ENCODE results near the gene CACNA1C.

CACNA1C gene

DNA sequence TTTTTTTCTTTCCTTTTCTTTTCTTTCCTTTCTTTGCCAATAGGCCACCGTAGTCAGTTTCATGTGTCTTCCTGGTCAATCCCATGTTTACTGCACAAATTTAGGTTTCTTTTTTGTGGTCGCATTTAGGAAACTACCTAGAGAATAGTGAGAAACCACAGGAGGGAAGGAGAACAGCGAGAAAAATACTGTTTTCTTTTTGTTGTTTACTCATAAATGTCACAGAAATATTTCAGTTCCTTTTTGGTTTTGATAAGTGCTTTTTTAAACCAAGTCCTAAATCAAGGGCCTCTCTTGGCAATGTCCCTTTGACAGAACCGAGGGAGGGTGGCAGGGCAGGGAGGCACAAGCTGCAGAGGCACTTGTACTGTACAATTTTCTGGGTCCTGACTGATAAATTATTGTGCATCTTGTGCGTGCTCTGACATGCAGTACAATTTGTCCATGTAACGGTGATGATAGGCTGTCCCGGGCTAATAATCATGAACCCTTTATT lies 326.1 kb downstream of the CACNA1C start:
- DNase-seq (ENCODE audit: low read depth): no peak
- TF ChIP-seq, protein P1, sequence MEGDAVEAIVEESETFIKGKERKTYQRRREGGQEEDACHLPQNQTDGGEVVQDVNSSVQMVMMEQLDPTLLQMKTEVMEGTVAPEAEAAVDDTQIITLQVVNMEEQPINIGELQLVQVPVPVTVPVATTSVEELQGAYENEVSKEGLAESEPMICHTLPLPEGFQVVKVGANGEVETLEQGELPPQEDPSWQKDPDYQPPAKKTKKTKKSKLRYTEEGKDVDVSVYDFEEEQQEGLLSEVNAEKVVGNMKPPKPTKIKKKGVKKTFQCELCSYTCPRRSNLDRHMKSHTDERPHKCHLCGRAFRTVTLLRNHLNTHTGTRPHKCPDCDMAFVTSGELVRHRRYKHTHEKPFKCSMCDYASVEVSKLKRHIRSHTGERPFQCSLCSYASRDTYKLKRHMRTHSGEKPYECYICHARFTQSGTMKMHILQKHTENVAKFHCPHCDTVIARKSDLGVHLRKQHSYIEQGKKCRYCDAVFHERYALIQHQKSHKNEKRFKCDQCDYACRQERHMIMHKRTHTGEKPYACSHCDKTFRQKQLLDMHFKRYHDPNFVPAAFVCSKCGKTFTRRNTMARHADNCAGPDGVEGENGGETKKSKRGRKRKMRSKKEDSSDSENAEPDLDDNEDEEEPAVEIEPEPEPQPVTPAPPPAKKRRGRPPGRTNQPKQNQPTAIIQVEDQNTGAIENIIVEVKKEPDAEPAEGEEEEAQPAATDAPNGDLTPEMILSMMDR (conservative IDR thresholded peaks at IDR 0.05; ENCODE audit: low read depth, low read length): no peak
- H3K4me3 ChIP-seq (ENCODE audit: low read depth, low read length): no peak overlapping the region

DNA sequence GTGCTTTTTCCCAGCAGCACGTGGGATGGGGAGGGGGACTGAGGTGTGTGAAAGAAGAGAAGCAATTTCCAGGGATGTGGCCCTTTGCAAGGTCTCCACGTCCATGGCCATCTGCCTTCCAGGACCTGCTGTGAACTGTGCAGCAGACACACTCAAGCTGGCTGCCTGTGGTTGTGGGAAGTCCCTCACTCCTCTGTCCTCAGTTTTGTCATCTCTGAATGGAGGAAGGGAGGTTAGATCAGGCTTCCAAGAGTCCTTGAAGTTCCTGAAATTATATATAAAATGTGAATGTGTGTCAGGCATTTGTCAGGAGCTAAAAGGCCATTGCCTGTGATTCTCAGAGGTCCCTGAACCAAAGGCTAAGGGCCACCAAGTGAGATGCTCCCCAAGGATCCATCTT lies 328.2 kb downstream of the CACNA1C start:
- H3K4me3 ChIP-seq (ENCODE audit: low read depth, low read length): no peak overlapping the region
- TF ChIP-seq, protein P1 (conservative IDR thresholded peaks at IDR 0.05; ENCODE audit: low read depth, low read length): no peak
- DNase-seq (ENCODE audit: low read depth): no peak

- H3K4me3 ChIP-seq (ENCODE audit: low read depth, low read length): no peak overlapping the region
- DNase-seq (ENCODE audit: low read depth): peak; percentile 26
Observed at GRCh38 chr12:2382370-2383155, 329.8 kb downstream of the CACNA1C start.

GRCh38 chr12:2383325-2384028 lies 330.7 kb downstream of the CACNA1C start:
- no peak for DNase-seq (ENCODE audit: low read depth)
- no peak overlapping the region for H3K4me3 ChIP-seq (ENCODE audit: low read depth, low read length)
- TF ChIP-seq, protein P1 (conservative IDR thresholded peaks at IDR 0.05; ENCODE audit: low read depth, low read length): no peak

More at GRCh38 chr12:2382370-2383155, 329.8 kb downstream of the CACNA1C start:
- TF ChIP-seq, protein P1 (conservative IDR thresholded peaks at IDR 0.05; ENCODE audit: low read depth, low read length): no peak

GRCh38 chr12:2384029-2384386 lies 331.2 kb downstream of the CACNA1C start:
- no peak overlapping the region for H3K4me3 ChIP-seq (ENCODE audit: low read depth, low read length)
- no peak for DNase-seq (ENCODE audit: low read depth)
- TF ChIP-seq, protein P1 (conservative IDR thresholded peaks at IDR 0.05; ENCODE audit: low read depth, low read length): no peak

DNA sequence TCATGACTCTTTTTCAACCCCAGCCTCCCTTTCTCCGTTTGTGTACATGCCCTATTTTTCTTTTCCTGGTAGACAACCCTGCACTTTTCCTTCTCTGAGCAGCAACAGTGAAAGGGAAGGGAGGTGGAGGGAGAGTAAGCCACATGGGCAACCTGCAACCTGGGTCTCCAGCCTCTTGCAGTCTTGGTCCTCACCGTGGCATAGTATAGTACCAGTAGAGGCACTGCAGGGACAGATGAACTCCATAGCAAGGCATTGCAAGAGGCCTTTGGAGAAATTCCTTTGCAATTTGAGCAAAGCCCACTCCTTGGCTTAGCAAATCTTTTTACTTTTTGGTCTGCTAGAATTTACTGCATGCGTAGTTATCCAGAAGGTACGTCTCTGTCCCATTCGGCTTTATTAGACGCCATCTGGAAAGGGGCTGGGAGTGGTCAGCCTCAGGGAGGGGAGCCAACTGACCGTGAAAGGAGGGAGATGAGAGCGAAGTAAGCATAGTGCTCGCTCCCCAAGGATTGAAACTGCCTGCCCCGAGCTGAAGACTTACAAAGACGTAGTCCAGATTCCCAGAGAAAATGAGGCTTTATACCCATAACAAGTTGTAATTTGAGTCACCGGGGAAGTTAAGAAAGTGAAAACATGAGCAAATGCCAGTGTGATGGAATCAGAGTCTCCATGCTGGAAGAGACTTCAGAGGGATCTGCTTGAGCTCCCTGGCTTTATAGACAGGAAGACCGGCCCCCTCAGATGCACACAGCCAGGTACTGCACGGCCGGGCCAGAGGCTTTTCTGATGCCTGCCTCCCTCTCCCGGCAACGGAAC lies 332.0 kb downstream of the CACNA1C start:
- DNase-seq (ENCODE audit: low read depth): peak; percentile 44
- no peak overlapping the region for H3K4me3 ChIP-seq (ENCODE audit: low read depth, low read length)
- TF ChIP-seq, protein P1 (conservative IDR thresholded peaks at IDR 0.05; ENCODE audit: low read depth, low read length): no peak

All from choroid plexus epithelial cell (primary cell).